DMS153 treated with DMSO at 0.1 percent for 48 hours (cell line): Measurements from ENCODE around the gene CORO2B.
"Not testable (repeated sequence)": the region's sequence is repeated elsewhere in the genome, so short reads cannot be mapped to it uniquely, and the experiment has no call there.

Experiments
- DNase-seq: peaks from one replicate; lab custom pipeline; 2025; ENCODE audit not compliant: unreplicated experiment; lab: John Stamatoyannopoulos, UW

Gene CORO2B

DNA sequence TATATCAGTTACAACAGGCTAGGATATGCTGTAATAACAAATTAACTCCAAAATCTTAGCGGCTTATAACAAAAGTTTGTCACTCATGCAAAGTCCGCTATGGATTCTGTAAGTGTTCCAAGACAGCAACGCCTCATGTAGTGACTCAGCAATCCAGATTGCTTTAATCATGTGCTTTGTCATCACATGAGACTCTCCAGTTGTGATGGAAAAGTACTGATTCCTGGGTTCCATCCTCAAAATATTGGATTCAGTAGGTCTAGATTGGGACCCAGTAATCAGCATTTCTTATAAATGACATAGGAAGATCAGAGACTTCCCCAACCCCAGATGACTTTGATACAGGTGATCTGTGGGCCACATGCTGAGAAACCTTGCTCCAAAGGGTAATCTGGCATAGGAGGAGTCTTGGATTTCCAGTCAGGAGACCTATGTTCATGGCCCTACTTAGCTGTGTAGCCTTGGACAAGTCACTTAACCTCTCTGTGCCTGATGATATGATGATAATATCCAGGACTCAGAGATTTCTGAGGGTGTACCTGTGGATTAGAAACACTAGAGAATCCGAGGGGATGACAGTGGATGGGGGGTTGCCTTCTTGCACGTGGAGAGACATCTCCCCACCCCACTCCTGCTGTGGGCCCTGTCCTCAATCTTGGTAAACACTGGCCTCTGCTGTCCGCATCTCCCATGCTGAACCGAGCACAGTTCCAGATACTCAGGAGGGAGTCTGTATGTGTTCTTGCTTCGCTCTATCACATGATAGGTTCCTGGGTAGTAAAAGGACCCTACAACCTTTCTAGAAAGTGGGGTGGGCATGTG, 65.5 kb downstream of the CORO2B start:
- DNase-seq, result no peak

DNA sequence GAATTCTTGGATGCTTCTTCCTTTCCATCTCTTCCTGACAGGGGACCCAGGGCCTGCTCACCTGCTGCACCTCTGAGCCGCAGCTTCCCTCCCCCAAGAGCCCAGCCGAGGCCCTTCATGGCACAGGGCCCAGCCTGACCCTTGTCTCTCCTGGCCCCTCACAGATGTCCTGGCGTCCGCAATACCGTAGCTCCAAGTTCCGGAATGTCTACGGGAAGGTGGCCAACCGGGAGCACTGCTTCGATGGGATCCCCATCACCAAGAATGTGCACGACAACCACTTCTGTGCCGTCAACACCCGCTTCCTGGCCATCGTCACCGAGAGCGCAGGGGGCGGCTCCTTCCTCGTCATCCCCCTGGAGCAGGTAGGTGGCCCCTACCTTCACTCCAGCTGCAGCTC, 66.2 kb downstream of the CORO2B start:
- DNase-seq, result no peak

- DNase-seq, result no peak
Measured at GRCh38 chr15:68646156-68646555, 67.4 kb downstream of the CORO2B start.

GRCh38 chr15:68646696-68647095, 67.9 kb downstream of the CORO2B start:
- no peak for DNase-seq

- not testable (repeated sequence) for DNase-seq
Measured at GRCh38 chr15:68647361-68647760, 68.6 kb downstream of the CORO2B start.

GRCh38 chr15:68650901-68651709, 72.3 kb downstream of the CORO2B start:
- DNase-seq, result no peak

DNA sequence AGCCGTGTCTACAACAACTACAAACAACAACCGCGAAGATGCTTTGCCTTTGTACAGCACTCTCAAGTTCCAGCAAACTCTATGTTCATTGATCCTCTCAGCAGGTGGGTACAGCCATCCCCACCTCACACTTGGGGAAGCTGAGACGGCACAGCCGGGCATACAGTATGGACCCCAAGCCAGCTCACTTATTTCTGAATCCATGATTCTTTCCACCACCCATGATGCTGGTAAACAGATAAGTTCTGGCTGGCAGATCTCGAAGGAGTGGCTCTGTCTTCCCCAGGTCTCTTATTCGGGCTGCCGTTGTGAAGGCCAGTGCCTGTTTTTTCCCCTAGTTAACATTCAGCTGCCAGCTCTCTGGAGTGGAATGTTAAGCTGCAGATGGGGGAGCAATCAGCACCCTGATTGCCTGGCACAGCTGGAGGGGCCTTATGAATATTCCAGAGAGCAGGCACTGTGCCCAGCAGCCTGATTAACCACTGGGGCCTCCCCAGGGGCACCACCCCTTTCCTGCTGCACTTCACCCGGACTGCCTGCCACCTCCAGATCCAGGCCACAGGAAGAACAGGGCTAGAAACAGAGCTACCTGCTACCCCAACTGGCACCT, 73.2 kb downstream of the CORO2B start:
- no peak for DNase-seq

DNA sequence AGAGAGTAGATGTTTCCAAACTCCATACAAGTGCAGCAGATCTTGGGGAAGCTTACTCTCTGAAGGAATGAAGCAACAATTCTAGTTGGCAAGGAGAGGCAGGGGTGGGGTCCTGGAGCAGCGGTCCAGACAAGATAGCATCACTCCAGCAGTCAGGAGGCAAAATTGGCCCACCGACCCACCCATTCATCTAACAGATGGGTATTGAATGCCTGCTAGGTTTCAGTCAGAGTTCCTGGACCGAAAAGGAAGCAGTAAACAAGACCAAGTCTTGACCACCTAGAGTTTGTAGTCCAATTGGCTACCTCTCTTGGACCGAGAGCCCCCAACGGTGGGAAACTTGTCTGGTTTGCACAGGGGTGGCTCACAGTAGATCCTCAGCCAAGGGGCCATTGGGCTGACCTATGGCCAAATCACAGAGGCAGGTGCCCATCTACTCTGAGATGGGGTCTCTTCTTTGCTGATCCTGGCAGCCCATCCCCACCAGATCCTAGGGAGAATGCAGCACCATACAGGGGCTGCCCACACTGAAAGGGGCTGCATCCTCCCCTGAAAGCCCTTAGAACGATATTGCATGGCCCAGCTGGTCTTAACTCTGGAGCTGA, 74.3 kb downstream of the CORO2B start:
- DNase-seq, result no peak

DNA sequence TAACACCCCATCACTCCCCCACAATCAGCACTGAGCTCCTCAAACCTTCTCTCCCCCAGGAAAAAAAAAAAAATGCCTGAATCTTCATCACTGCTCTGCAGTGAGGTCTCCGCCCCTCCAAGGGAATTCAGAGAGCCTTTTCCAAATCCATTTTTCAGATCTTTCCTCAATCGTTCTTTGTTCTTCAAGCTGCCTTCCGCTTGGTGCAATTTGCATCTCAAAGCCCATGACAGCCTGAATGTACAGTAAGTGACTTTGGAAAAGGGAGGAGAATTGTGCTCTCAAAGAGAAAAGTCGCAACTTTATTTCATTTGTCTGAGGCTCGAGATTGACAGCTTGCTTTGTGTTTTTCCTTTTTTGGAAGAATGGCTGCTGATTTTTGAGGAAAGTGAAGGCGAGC, 75.0 kb downstream of the CORO2B start:
- no peak for DNase-seq

DNA sequence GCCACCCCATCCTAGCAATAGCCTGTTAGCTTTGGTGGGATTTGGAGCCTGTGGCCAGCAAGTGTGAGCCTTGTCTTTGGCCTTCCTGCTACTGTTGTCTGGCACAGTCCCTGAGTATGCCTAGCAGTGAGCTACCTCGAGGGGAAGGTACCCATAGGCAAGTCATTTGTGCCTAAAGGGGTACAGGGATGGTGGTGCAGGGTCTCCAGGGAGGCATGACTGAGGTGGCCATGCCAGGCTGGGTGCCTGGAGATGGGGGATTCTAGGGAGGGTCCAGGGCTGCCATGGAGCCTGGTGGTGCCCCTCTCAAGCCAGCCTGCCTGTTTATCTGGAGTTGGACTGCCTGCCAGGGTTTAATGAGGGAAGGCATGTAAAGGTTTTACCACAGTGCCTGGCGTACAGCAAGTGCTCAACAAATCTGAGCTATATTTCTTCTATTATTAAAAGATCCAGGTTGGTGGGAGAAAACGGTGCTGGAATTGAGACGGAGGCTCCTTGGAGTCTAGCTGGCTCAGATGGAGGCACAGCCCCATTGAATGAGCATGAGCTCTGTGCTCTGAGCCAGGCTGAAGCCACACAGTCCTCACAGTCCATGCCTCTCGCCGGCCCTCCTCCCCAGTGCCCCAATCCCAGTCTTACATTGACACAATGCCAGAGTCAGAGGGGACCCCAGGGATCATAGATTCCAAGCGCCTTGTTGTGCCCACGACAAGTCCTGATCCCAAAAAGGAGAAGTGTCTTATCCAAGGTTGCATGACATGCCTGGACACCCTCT, 76.2 kb downstream of the CORO2B start:
- DNase-seq, result no peak

GRCh38 chr15:68655686-68656437, 77.1 kb downstream of the CORO2B start:
- no peak for DNase-seq

GRCh38 chr15:68656438-68656739, 77.6 kb downstream of the CORO2B start:
- no peak for DNase-seq

- DNase-seq, result no peak
Measured at GRCh38 chr15:68658151-68658550, 79.4 kb downstream of the CORO2B start.

DNA sequence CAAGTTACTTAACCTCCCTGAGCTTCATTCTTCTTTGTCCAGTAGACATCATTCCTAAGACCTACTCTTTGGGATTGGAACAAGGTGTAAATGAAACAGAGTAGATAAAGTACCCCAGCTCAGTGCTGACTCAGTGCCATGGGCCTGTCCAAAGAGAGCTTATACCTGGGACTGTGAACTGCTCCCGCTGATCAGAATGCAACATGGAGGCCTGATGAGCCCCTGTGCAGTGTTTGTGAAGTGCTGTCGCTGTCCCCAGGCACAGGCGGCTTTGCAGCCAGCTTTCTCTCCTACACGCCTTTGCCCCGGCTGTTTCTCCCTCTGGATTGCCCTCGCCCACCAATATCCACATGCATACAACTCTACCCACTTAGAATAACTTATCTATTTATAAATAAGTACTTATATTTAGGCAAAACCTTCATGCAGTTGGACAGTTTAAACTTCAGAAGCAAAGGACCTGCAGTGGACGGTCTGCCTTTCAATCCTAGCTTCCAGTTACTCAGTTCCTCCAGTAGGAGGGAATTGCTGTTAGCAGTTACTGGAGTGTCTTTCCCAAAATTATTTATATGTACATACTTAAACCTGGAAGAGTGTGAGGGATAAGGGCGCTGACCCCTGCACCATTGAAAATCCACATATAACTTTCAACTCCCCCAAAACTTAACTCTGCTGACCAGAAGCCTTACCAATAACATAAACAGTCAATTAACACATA, 80.0 kb downstream of the CORO2B start:
- DNase-seq, result no peak

GRCh38 chr15:68663526-68663925, 84.7 kb downstream of the CORO2B start:
- no peak for DNase-seq

GRCh38 chr15:68666120-68666811, 87.5 kb downstream of the CORO2B start:
- peak; percentile 4 for DNase-seq

- DNase-seq, result no peak
Measured at GRCh38 chr15:68666812-68667450, 88.1 kb downstream of the CORO2B start.

GRCh38 chr15:68667800-68668625, 89.2 kb downstream of the CORO2B start:
- DNase-seq, result no peak
